PFSK-1 (cell line): Measurements from ENCODE around the gene ACTRT2.

Experiments
- FOXP2 ChIP-seq: optimal IDR thresholded peaks from 2 replicates; pipeline ENCODE3; 2011; ENCODE audit warnings: borderline replicate concordance, control low read depth, inconsistent platforms; ENCODE audit not compliant: insufficient read depth; ENCODE audit errors: extremely low read length, extremely low read depth
- POLR2AphosphoS5 ChIP-seq: IDR thresholded peaks from 2 replicates; pipeline ENCODE4 v1.6.1; 2012; ENCODE audit warnings: low read depth, mild to moderate bottlenecking, control low read depth, low read length, moderate library complexity
- REST ChIP-seq, 2 experiments: IDR thresholded peaks; 2 replicates each; pipeline versions ENCODE4 v1.6.1 to v1.8.0; 2011 to 2012; ENCODE audit warnings: low read depth in 2 of 2, low read length in 2 of 2, control low read depth in 1 of 2, inconsistent platforms in 1 of 2, mild to moderate bottlenecking in 1 of 2, moderate library complexity in 1 of 2; ENCODE audit not compliant: insufficient read depth in 1 of 2

GRCh38 chr1:2985067-2985561, 36.2 kb upstream of the ACTRT2 start:
- TF ChIP-seq FOXP2 (no peak), POLR2AphosphoS5 (no peak), REST (IDR thresholded peaks at IDR 0.05; ENCODE audit: insufficient read depth in 1 of 2, low read depth in 2 of 2, low read length in 2 of 2) (no peak)
